HepG2 (cell line): ENCODE results near the gene RHBDF2. TPM values are rescaled to one million over a fixed set of nuclear protein-coding genes. Genes with fewer than 3 reads are reported as not detected.

Experiments used
- ELF4 ChIP-seq: sonication (generic); formaldehyde crosslinking; IDR thresholded peaks from 2 replicates; pipeline ENCODE4 v1.5.0; 2020; ENCODE audit warnings: missing genetic modification reagents, mild to moderate bottlenecking, moderate library complexity, borderline replicate concordance
- FOXC1 ChIP-seq: sonication (generic); formaldehyde crosslinking; IDR thresholded peaks from 2 replicates; pipeline ENCODE4 v1.8.0; 2022; ENCODE audit warnings: mild to moderate bottlenecking, missing genetic modification reagents, borderline replicate concordance
- GATAD1 ChIP-seq: IDR thresholded peaks from 2 replicates; pipeline ENCODE4 v1.6.1; 2016; ENCODE audit warnings: missing genetic modification reagents, missing compliant biosample characterization
- KLF13 ChIP-seq: sonication (generic); formaldehyde crosslinking; IDR thresholded peaks from 2 replicates; pipeline ENCODE4 v1.4.0; 2020; ENCODE audit warnings: mild to moderate bottlenecking, missing genetic modification reagents
- MEF2D ChIP-seq: sonication (generic); formaldehyde crosslinking; IDR thresholded peaks from 2 replicates; pipeline ENCODE4 v1.5.1; 2020; ENCODE audit warnings: mild to moderate bottlenecking, missing genetic modification reagents
- NFE2L2 ChIP-seq: fragments of 150-350 bp; IDR thresholded peaks from 2 replicates; pipeline ENCODE4 v1.6.1; 2014; ENCODE audit warnings: low read length
- RNF2 ChIP-seq: fragments of 450-650 bp; conservative IDR thresholded peaks from 2 replicates; pipeline ENCODE4 v1.6.1; 2016; ENCODE audit warnings: low read depth
- SNAPC2 ChIP-seq: sonication (generic); formaldehyde crosslinking; IDR thresholded peaks from 2 replicates; pipeline ENCODE4 v1.8.1; 2022; ENCODE audit warnings: mild to moderate bottlenecking, missing genetic modification reagents
- ZIK1 ChIP-seq: sonication (generic); formaldehyde crosslinking; IDR thresholded peaks from 2 replicates; pipeline ENCODE4 v1.5.0; 2020; ENCODE audit warnings: mild to moderate bottlenecking, low read depth, missing genetic modification reagents, borderline replicate concordance
- ZKSCAN8 ChIP-seq: IDR thresholded peaks from 2 replicates; pipeline ENCODE4 v1.6.1; 2016; ENCODE audit warnings: borderline replicate concordance, missing genetic modification reagents, missing compliant biosample characterization
- ZNF432 ChIP-seq: sonication (generic); formaldehyde crosslinking; IDR thresholded peaks from 2 replicates; pipeline ENCODE4 v1.5.0; 2020; ENCODE audit warnings: missing genetic modification reagents, mild to moderate bottlenecking, borderline replicate concordance
- ZNF501 ChIP-seq: sonication (generic); formaldehyde crosslinking; IDR thresholded peaks from 2 replicates; pipeline ENCODE4 v1.5.1; 2020; ENCODE audit warnings: mild to moderate bottlenecking, moderate library complexity, missing genetic modification reagents
- ZNF547 ChIP-seq: sonication (generic); formaldehyde crosslinking; IDR thresholded peaks from 2 replicates; pipeline ENCODE4 v1.5.1; 2020; ENCODE audit warnings: mild to moderate bottlenecking, missing genetic modification reagents
- ZNF7 ChIP-seq: IDR thresholded peaks from 2 replicates; pipeline ENCODE4 v1.6.1; 2016; ENCODE audit warnings: missing biosample characterization, missing genetic modification reagents
- ZNF788 ChIP-seq: sonication (generic); formaldehyde crosslinking; IDR thresholded peaks from 2 replicates; pipeline ENCODE4 v1.5.0; 2020; ENCODE audit warnings: mild to moderate bottlenecking, missing genetic modification reagents, borderline replicate concordance
- polyA plus RNA-seq, 8 experiments: library from polyadenylated mRNA; depleted of rRNA in 3 of 8; stranded (reverse) in 7 of 8; unstranded in 1 of 8; fragments of >200 nt; fragmentation: Illumina TruSeq in 4 of 8; extraction: Trizol in 4 of 8; gene quantifications; 2 replicates each; pipeline versions ENCODE4 v1.2.1 to v1.2.3, GENCODE V29; 2011 to 2016; ENCODE audit warnings: low read depth in 4 of 8, missing spikeins in 1 of 8, mixed read lengths in 1 of 8; ENCODE audit not compliant: insufficient read depth in 1 of 8
- total RNA-seq, 5 experiments: library from RNA; depleted of rRNA; stranded (reverse); fragments of >200 nt; fragmentation: Illumina TruSeq; extraction: Trizol; gene quantifications; 2 replicates each; pipeline ENCODE4 v1.2.3, GENCODE V29; 2016; ENCODE audit warnings: low read depth in 1 of 5
- TF ChIP-seq, protein P1 (sequence below): sonication (generic); formaldehyde crosslinking; IDR thresholded peaks from 2 replicates; pipeline ENCODE4 v1.5.0; 2020; ENCODE audit warnings: mild to moderate bottlenecking, missing genetic modification reagents
- TF ChIP-seq, protein P2 (sequence below): sonication (generic); formaldehyde crosslinking; IDR thresholded peaks from 2 replicates; pipeline ENCODE4 v1.4.0; 2020; ENCODE audit warnings: mild to moderate bottlenecking, missing genetic modification reagents
- TF ChIP-seq, protein P3 (sequence below): sonication (generic); formaldehyde crosslinking; IDR thresholded peaks from 2 replicates; pipeline ENCODE4 v1.5.1; 2020; ENCODE audit warnings: mild to moderate bottlenecking, missing genetic modification reagents
- TF ChIP-seq, protein P4 (sequence below): sonication (generic); formaldehyde crosslinking; IDR thresholded peaks from 2 replicates; pipeline ENCODE4 v1.4.0; 2020; ENCODE audit warnings: missing genetic modification reagents

The RHBDF2 gene
- total and polyA plus RNA-seq, 2 of the 13 experiments (the other 11 are each of a cell fraction or from before 2014, with no cell fraction given) = 7.8 to 24.2 TPM

DNA sequence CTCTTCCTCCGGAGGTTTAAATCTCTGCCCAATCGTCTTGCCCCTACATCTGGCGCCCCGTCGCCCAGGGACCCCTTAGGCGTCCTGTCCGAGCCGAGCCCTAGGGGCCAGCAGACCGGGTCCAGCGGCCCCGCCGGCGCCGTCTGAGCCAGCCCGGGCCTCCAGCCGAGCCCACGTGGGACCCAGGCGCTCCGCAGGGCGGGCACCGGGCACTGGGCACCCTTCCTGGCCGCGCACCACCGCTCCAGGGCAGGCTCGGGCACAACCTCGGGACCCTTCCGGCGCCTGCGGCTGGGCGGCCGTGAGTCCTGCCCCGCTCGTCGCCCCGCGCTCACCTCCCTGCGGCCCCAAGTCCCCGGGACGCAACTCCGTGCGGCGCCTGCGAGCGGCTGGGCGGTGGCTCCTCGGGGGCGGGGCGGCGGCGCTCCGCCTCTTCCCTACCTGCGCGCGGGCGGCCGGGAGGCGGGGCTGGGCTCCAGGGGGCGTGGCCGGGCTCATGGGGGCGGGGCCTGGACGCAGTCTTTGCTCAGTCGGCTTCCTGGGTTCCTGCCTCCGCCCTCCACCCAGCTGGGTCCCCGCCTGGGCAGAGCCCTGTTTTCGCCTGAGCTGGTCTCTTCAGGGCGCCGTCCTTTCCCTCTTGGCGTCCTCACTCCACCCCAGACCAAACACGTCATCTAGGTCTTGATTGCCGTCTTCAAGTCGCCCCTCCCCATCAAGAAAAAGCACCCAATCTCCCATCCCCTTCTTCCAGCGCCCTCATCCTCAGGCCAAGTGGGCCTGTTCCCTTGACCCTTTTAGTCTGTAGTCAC, at the start of gene RHBDF2 (continued):
- TF ChIP-seq, protein P1, sequence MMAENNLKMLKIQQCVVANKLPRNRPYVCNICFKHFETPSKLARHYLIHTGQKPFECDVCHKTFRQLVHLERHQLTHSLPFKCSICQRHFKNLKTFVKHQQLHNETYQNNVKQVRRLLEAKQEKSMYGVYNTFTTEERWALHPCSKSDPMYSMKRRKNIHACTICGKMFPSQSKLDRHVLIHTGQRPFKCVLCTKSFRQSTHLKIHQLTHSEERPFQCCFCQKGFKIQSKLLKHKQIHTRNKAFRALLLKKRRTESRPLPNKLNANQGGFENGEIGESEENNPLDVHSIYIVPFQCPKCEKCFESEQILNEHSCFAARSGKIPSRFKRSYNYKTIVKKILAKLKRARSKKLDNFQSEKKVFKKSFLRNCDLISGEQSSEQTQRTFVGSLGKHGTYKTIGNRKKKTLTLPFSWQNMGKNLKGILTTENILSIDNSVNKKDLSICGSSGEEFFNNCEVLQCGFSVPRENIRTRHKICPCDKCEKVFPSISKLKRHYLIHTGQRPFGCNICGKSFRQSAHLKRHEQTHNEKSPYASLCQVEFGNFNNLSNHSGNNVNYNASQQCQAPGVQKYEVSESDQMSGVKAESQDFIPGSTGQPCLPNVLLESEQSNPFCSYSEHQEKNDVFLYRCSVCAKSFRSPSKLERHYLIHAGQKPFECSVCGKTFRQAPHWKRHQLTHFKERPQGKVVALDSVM (CRISPR knock-in tag) = peak; percentile 40; the same call in 1 of the 2 replicates
- TF ChIP-seq RNF2 = 0 out of 2 replicates have a peak, but pooled peaks have one; percentile 77
- TF ChIP-seq ZIK1 (CRISPR knock-in tag) = peak; percentile 68; the same call in 1 of the 2 replicates
- TF ChIP-seq NFE2L2 = no peak
- TF ChIP-seq GATAD1 (CRISPR knock-in tag) = no peak
- TF ChIP-seq ZKSCAN8 (CRISPR knock-in tag) = no peak
- no peak for TF ChIP-seq SNAPC2
- TF ChIP-seq KLF13 (CRISPR knock-in tag) = 0 out of 2 replicates have a peak, but pooled peaks have one; percentile 71
- TF ChIP-seq, protein P2, sequence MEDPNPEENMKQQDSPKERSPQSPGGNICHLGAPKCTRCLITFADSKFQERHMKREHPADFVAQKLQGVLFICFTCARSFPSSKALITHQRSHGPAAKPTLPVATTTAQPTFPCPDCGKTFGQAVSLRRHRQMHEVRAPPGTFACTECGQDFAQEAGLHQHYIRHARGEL (CRISPR knock-in tag) = no peak
- TF ChIP-seq ZNF7 (CRISPR knock-in tag) = no peak
- TF ChIP-seq, protein P3, sequence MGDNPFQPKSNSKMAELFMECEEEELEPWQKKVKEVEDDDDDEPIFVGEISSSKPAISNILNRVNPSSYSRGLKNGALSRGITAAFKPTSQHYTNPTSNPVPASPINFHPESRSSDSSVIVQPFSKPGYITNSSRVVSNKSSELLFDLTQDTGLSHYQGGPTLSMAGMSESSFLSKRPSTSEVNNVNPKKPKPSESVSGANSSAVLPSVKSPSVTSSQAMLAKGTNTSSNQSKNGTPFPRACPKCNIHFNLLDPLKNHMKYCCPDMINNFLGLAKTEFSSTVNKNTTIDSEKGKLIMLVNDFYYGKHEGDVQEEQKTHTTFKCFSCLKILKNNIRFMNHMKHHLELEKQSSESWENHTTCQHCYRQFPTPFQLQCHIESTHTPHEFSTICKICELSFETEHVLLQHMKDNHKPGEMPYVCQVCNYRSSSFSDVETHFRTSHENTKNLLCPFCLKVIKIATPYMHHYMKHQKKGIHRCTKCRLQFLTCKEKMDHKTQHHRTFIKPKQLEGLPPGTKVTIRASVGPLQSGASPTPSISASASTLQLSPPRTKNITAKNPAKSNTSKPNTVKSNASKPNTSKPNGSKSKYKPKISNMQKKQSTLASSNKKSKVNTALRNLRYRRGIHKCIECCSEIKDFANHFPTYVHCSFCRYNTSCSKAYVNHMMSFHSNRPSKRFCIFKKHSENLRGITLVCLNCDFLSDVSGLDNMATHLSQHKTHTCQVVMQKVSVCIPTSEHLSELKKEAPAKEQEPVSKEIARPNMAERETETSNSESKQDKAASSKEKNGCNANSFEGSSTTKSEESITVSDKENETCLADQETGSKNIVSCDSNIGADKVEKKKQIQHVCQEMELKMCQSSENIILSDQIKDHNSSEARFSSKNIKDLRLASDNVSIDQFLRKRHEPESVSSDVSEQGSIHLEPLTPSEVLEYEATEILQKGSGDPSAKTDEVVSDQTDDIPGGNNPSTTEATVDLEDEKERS (CRISPR knock-in tag) = no peak
- TF ChIP-seq MEF2D (CRISPR knock-in tag) = no peak
- no peak for TF ChIP-seq ZNF432 (CRISPR knock-in tag)
- TF ChIP-seq, protein P4, sequence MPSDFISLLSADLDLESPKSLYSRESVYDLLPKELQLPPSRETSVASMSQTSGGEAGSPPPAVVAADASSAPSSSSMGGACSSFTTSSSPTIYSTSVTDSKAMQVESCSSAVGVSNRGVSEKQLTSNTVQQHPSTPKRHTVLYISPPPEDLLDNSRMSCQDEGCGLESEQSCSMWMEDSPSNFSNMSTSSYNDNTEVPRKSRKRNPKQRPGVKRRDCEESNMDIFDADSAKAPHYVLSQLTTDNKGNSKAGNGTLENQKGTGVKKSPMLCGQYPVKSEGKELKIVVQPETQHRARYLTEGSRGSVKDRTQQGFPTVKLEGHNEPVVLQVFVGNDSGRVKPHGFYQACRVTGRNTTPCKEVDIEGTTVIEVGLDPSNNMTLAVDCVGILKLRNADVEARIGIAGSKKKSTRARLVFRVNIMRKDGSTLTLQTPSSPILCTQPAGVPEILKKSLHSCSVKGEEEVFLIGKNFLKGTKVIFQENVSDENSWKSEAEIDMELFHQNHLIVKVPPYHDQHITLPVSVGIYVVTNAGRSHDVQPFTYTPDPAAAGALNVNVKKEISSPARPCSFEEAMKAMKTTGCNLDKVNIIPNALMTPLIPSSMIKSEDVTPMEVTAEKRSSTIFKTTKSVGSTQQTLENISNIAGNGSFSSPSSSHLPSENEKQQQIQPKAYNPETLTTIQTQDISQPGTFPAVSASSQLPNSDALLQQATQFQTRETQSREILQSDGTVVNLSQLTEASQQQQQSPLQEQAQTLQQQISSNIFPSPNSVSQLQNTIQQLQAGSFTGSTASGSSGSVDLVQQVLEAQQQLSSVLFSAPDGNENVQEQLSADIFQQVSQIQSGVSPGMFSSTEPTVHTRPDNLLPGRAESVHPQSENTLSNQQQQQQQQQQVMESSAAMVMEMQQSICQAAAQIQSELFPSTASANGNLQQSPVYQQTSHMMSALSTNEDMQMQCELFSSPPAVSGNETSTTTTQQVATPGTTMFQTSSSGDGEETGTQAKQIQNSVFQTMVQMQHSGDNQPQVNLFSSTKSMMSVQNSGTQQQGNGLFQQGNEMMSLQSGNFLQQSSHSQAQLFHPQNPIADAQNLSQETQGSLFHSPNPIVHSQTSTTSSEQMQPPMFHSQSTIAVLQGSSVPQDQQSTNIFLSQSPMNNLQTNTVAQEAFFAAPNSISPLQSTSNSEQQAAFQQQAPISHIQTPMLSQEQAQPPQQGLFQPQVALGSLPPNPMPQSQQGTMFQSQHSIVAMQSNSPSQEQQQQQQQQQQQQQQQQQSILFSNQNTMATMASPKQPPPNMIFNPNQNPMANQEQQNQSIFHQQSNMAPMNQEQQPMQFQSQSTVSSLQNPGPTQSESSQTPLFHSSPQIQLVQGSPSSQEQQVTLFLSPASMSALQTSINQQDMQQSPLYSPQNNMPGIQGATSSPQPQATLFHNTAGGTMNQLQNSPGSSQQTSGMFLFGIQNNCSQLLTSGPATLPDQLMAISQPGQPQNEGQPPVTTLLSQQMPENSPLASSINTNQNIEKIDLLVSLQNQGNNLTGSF = no peak
- peak; percentile 6; the same call in 1 of the 2 replicates for TF ChIP-seq FOXC1 (CRISPR knock-in tag)
- TF ChIP-seq ZNF501 (CRISPR knock-in tag) = no peak
- no peak for TF ChIP-seq ZNF547 (CRISPR knock-in tag)
- TF ChIP-seq ELF4 = no peak
- TF ChIP-seq ZNF788 (CRISPR knock-in tag) = peak; percentile 69
